Measurements from ENCODE around the gene CDC42BPA. TPM values are rescaled to one million over a fixed set of nuclear protein-coding genes. Genes with fewer than 3 reads are reported as not detected.

Gene CDC42BPA
- total RNA-seq, 1 experiment from 2014 or later = 30.1 TPM

GRCh38 chr1:227240983-227241382 is 77.3 kb downstream of the CDC42BPA start:
- Histone ChIP-seq H2BK15ac (ENCODE audit: low read depth, low read length) (no peak overlapping the region), H3K23me2 (ENCODE audit: insufficient read length, low read depth, low read length, poor library complexity, severe bottlenecking) (no peaks in the 10 kb centered on the region), H3K18ac (ENCODE audit: insufficient read length, low read depth, low read length) (no peak overlapping the region), H3K9me3 (ENCODE audit: control insufficient read depth, low read depth, low read length) (no peaks in the 10 kb centered on the region), H2BK5ac (ENCODE audit: insufficient read length, low read length) (no peak overlapping the region), H3K79me1 (ENCODE audit: insufficient read depth, low read depth, low read length, poor library complexity, severe bottlenecking) (peaks cover 3% of the 10 kb centered on the region), H3K56ac (ENCODE audit: insufficient read length, low read depth, low read length) (no peak overlapping the region), H3K9ac (ENCODE audit: extremely low read depth, insufficient read length, low read length) (no peak overlapping the region), H2AK5ac (ENCODE audit: insufficient read length, low read length) (no peak overlapping the region), H4K91ac (ENCODE audit: insufficient read length, low read depth, low read length) (no peak overlapping the region), H4K8ac (replicated peaks; ENCODE audit: insufficient read length, low read depth, low read length) (no peak overlapping the region), H3K4me1 (ENCODE audit: insufficient read depth, low read length) (no peaks in the 10 kb centered on the region), H3T11ph (ENCODE audit: low read length) (no peak overlapping the region), H2BK120ac (ENCODE audit: low read depth, low read length, poor library complexity, severe bottlenecking) (no peak overlapping the region), H3K79me2 (ENCODE audit: insufficient read depth, low read length) (peaks cover 2% of the 10 kb centered on the region; the same call in 1 of the 2 replicates), H3K14ac (ENCODE audit: insufficient read depth, low read length) (no peak overlapping the region), H4K20me1 (ENCODE audit: control insufficient read depth, insufficient read depth, insufficient read length) (no peaks in the 10 kb centered on the region), H3K4me2 (ENCODE audit: insufficient read depth, insufficient read length, low read length) (no peak overlapping the region), H2BK12ac (ENCODE audit: insufficient read length, low read depth, low read length) (no peak overlapping the region), H2BK20ac (ENCODE audit: low read depth, low read length, poor library complexity, severe bottlenecking) (no peak overlapping the region), H3K4ac (ENCODE audit: low read depth, low read length) (no peak overlapping the region), H3K23ac (ENCODE audit: insufficient read length, low read depth, low read length) (no peak overlapping the region), H3K27me3 (ENCODE audit: insufficient read depth, low read length) (no peaks in the 10 kb centered on the region), H3K27ac (ENCODE audit: insufficient read length, low read depth, low read length) (no peak overlapping the region), H2AFZ (ENCODE audit: low read length) (no peak overlapping the region), H4K5ac (ENCODE audit: insufficient read length, low read depth, low read length) (no peak overlapping the region)
- no peak for DNase-seq
- Mint-ChIP-seq H3K4me1 (peaks cover 12% of the 10 kb centered on the region in 2 experiments; a peak in 3 of 4 replicates), H3K36me3 (ENCODE audit: insufficient read depth in 1 of 3, low read depth in 3 of 3) (peaks cover 0 to 2% (median 0%) of the 10 kb centered on the region in 3 experiments; a peak in 2 of 7 replicates), H3K27ac (no peak overlapping the region; a peak in 1 of 7 replicates), H3K27me3 (ENCODE audit: low read depth) (no peaks in the 10 kb centered on the region), H3K4me3 (no peak overlapping the region), H3K9me3 (no peaks in the 10 kb centered on the region)
- TF ChIP-seq CTCF (conservative IDR thresholded peaks at IDR 0.05) = no peak

All from H9 (cell line).